ENCODE measurements around the gene ALDH1L1. TPM values are rescaled to one million over a fixed set of nuclear protein-coding genes. Genes with fewer than 3 reads are reported as not detected.
A peak's percentile ranks its signal among the peaks of the same experiment; 100 is the strongest.

The ALDH1L1 gene
- total and polyA plus RNA-seq, 9 of the 15 experiments (the other 6 are each of a cell fraction or from before 2014, with no cell fraction given), result 0.06 to 1.9 (median 0.57) TPM; not detected in 1

- H3K9me1 ChIP-seq (ENCODE audit: control insufficient read depth, insufficient read depth, low read length), result no peaks in the 10 kb centered on the region
- H3K79me2 ChIP-seq (ENCODE audit: control insufficient read depth, insufficient read depth, low read length), result no peaks in the 10 kb centered on the region
- BruUV-seq (replicated peaks), result no TSS peak
- WGBS (ENCODE audit: insufficient coverage, low coverage, missing lambda C conversion rate), result 44% methylated on average over 9 of the region's 10 CpGs
- no peak overlapping the region for H3K27ac ChIP-seq (ENCODE audit: extremely low read depth, low read depth, low read length)
- no peaks in the 10 kb centered on the region for H3K27me3 ChIP-seq (ENCODE audit: control insufficient read depth in 2 of 2, insufficient read depth in 2 of 2, low read length in 2 of 2)
- POLR2A ChIA-PET, result interaction anchor here (1.1 kb wide), 1 partner anchor 23 kb away, joined by 3 read pairs; no protein-coding TSS in a partner anchor
- CTCF ChIA-PET (ENCODE audit: low intra/inter-chr PET ratio), result no interaction called here
- ATAC-seq (no peak), DNase-seq (ENCODE audit: extremely low read depth in 1 of 4, low spot score in 3 of 4) (no peak), FAIRE-seq (no peak)
- H3K36me3 ChIP-seq (ENCODE audit: control insufficient read depth, insufficient read depth, low read length), result no peaks in the 10 kb centered on the region
- H3K4me3 ChIP-seq, result no peak overlapping the region
- no peak overlapping the region for H3K4me2 ChIP-seq (ENCODE audit: insufficient read depth, low read length)
- no peak overlapping the region for H2AFZ ChIP-seq (ENCODE audit: low read depth, low read length)
- H3K9me3 ChIP-seq (replicated peaks; ENCODE audit: control insufficient read depth, insufficient read depth, low read depth, low read length), result no peaks in the 10 kb centered on the region
- H4K20me1 ChIP-seq (replicated peaks; ENCODE audit: control insufficient read depth, insufficient read depth, low read length), result no peaks in the 10 kb centered on the region
- peaks cover 10% of the 10 kb centered on the region in 2 experiments; a peak in 4 of 5 replicates for H3K4me1 ChIP-seq (replicated peaks in 1 of 2; ENCODE audit: control insufficient read depth in 2 of 2, insufficient read depth in 2 of 2, low read length in 2 of 2)
- in situ Hi-C loops (cut with MboI), result no loop called here
- TF ChIP-seq PHF8 (IDR thresholded peaks at IDR 0.05; ENCODE audit: borderline replicate concordance, low read length), result peak; percentile 20; the same call in 1 of the 2 replicates
- no peak for TF ChIP-seq CCAR2 (IDR thresholded peaks at IDR 0.05; ENCODE audit: low read depth, low read length)
- H3K9ac ChIP-seq (ENCODE audit: insufficient read depth in 1 of 2, low read depth in 2 of 2, low read length in 2 of 2), result peak overlapping the region; percentile 20 to 34; a peak in 1 of 4 replicates
- intact Hi-C loops (cut with micrococcal nuclease), result no loop called here
Measured at GRCh38 chr3:126057501-126057819, 122.9 kb downstream of the ALDH1L1 start.

GRCh38 chr3:126056681-126057500 is 123.5 kb downstream of the ALDH1L1 start:
- no peak overlapping the region; the same call in 1 of the 2 replicates for H3K4me2 ChIP-seq (ENCODE audit: insufficient read depth, low read length)
- WGBS (ENCODE audit: insufficient coverage, low coverage, missing lambda C conversion rate), result 39% methylated on average over 9 of the region's 14 CpGs
- POLR2A ChIA-PET, result interaction anchor here (0.6 to 1.1 kb wide), 2 partner anchors 23 to 449 kb away, joined by 3 read pairs; no protein-coding TSS in a partner anchor
- in situ Hi-C loops (cut with MboI), result no loop called here
- H3K4me1 ChIP-seq (replicated peaks in 1 of 2; ENCODE audit: control insufficient read depth in 2 of 2, insufficient read depth in 2 of 2, low read length in 2 of 2), result peaks cover 10% of the 10 kb centered on the region in 2 experiments; a peak in 4 of 5 replicates
- no peaks in the 10 kb centered on the region for H4K20me1 ChIP-seq (replicated peaks; ENCODE audit: control insufficient read depth, insufficient read depth, low read length)
- DNase-seq (ENCODE audit: extremely low read depth in 1 of 4, low spot score in 3 of 4) (peak in 3 of 4 experiments; percentile 14 to 27 (median 17)), ATAC-seq (peak; percentile 84), FAIRE-seq (no peak)
- CTCF ChIA-PET (ENCODE audit: low intra/inter-chr PET ratio), result no interaction called here
- H3K9ac ChIP-seq (ENCODE audit: insufficient read depth in 1 of 2, low read depth in 2 of 2, low read length in 2 of 2), result peak overlapping the region; percentile 34 to 61; a peak in 3 of 4 replicates
- peak overlapping the region; percentile 76; the same call in 1 of the 2 replicates for H2AFZ ChIP-seq (ENCODE audit: low read depth, low read length)
- H3K9me3 ChIP-seq (replicated peaks; ENCODE audit: control insufficient read depth, insufficient read depth, low read depth, low read length), result no peaks in the 10 kb centered on the region
- intact Hi-C loops (cut with micrococcal nuclease), result no loop called here
- H3K4me3 ChIP-seq, result no peak overlapping the region
- peak overlapping the region; percentile 56; the same call in 2 of the 3 replicates for H3K27ac ChIP-seq (ENCODE audit: extremely low read depth, low read depth, low read length)
- no peaks in the 10 kb centered on the region for H3K27me3 ChIP-seq (ENCODE audit: control insufficient read depth in 2 of 2, insufficient read depth in 2 of 2, low read length in 2 of 2)
- BruUV-seq (replicated peaks), result no TSS peak
- H3K9me1 ChIP-seq (ENCODE audit: control insufficient read depth, insufficient read depth, low read length), result no peaks in the 10 kb centered on the region
- no peaks in the 10 kb centered on the region for H3K36me3 ChIP-seq (ENCODE audit: control insufficient read depth, insufficient read depth, low read length)
- H3K79me2 ChIP-seq (ENCODE audit: control insufficient read depth, insufficient read depth, low read length), result no peaks in the 10 kb centered on the region
- TF ChIP-seq KLF1 (tag; IDR thresholded peaks at IDR 0.05), result peak; percentile 55; the same call in 1 of the 2 replicates
- no peak for TF ChIP-seq HNRNPL (IDR thresholded peaks at IDR 0.05; ENCODE audit: low read depth, low read length)
- TF ChIP-seq FOXK2 (conservative IDR thresholded peaks at IDR 0.05 in 1 of 2, IDR thresholded peaks at IDR 0.05 in 1 of 2; ENCODE audit: low read depth in 2 of 2), result peak in 1 of 2 experiments; percentile 93; a peak in 2 of 4 replicates
- 0 out of 2 replicates have a peak, but pooled peaks have one; percentile 49 for TF ChIP-seq ZNF589 (CRISPR knock-in tag; IDR thresholded peaks at IDR 0.05; ENCODE audit: low read depth)
- TF ChIP-seq, protein P1, sequence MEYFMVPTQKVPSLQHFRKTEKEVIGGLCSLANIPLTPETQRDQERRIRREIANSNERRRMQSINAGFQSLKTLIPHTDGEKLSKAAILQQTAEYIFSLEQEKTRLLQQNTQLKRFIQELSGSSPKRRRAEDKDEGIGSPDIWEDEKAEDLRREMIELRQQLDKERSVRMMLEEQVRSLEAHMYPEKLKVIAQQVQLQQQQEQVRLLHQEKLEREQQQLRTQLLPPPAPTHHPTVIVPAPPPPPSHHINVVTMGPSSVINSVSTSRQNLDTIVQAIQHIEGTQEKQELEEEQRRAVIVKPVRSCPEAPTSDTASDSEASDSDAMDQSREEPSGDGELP (CRISPR knock-in tag; IDR thresholded peaks at IDR 0.05; ENCODE audit: borderline replicate concordance), result no peak
- TF ChIP-seq ZNF79 (CRISPR knock-in tag; IDR thresholded peaks at IDR 0.05; ENCODE audit: low read depth), result no peak
- TF ChIP-seq ESRRA (IDR thresholded peaks at IDR 0.05; ENCODE audit: borderline replicate concordance, low read depth), result peak; percentile 78
- TF ChIP-seq POLR2G (IDR thresholded peaks at IDR 0.05; ENCODE audit: low read depth, low read length), result peak; percentile 47; the same call in 1 of the 2 replicates
- no peak for TF ChIP-seq ZEB2 (IDR thresholded peaks at IDR 0.05)
- no peak for TF ChIP-seq CREB5 (CRISPR knock-in tag; IDR thresholded peaks at IDR 0.05)
